ENCODE results near the gene HIPK2.

DNA sequence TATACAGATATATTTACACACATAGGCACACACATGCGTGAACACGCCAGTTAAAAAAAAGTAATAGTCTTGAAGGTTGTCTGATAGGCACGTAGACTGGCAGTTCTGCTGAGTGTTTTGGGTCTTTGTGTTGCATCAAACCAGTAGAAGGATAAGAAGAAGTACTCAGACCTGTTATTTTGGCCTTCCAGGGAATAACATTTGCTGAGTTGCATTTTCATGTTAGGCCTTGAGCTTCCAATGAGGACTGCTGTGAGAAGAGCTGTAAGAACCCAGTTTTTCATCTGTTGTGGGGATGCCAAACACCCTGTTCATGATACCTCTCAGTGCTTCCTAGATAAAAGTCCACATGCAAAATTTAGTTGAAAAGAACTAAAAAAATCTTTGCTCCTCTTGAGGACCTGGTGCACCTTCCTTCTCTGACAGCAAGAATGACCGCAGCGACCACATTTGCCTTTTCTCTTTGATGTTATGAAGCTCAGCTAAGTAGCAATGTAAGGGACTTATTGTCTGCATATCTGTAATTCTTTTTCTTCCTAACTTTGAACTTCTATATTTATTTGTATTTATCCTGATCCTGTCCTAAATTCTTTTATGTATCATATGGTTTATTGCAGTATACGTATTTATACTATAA is 27.2 kb downstream of the HIPK2 start:
- TF ChIP-seq, protein P1, sequence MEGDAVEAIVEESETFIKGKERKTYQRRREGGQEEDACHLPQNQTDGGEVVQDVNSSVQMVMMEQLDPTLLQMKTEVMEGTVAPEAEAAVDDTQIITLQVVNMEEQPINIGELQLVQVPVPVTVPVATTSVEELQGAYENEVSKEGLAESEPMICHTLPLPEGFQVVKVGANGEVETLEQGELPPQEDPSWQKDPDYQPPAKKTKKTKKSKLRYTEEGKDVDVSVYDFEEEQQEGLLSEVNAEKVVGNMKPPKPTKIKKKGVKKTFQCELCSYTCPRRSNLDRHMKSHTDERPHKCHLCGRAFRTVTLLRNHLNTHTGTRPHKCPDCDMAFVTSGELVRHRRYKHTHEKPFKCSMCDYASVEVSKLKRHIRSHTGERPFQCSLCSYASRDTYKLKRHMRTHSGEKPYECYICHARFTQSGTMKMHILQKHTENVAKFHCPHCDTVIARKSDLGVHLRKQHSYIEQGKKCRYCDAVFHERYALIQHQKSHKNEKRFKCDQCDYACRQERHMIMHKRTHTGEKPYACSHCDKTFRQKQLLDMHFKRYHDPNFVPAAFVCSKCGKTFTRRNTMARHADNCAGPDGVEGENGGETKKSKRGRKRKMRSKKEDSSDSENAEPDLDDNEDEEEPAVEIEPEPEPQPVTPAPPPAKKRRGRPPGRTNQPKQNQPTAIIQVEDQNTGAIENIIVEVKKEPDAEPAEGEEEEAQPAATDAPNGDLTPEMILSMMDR (IDR thresholded peaks at IDR 0.05) = no peak
- TF ChIP-seq POLR2A (IDR thresholded peaks at IDR 0.05) (no peak), POLR2AphosphoS5 (IDR thresholded peaks at IDR 0.05) (no peak)
